Esophagus (tissue), 2 donors: Measurements from ENCODE around the gene MRPS33. TPM values are rescaled to one million over a fixed set of nuclear protein-coding genes. Genes with fewer than 3 reads are reported as not detected.
"Not testable (repeated sequence)": the region's sequence is repeated elsewhere in the genome, so short reads cannot be mapped to it uniquely, and the experiment has no call there.

ENCODE experiments used
- H3K27ac ChIP-seq, 2 donors: one replicate each; pipeline ENCODE4 v1.5.1; 2013; ENCODE audit warnings: low read depth in 2 of 2, mild to moderate bottlenecking in 2 of 2, inconsistent platforms in 1 of 2, low read length in 1 of 2, moderate library complexity in 1 of 2
- H3K27me3 ChIP-seq, 2 donors: one replicate each; pipeline ENCODE4 v1.6.1; 2013; ENCODE audit warnings: low read length in 2 of 2, control low read depth in 1 of 2, mild to moderate bottlenecking in 1 of 2; ENCODE audit not compliant: insufficient read depth in 2 of 2, control insufficient read depth in 1 of 2
- H3K36me3 ChIP-seq, 2 donors: one replicate each; pipeline ENCODE4 v1.6.1; 2013; ENCODE audit warnings: low read length in 1 of 2; ENCODE audit not compliant: control insufficient read depth in 2 of 2, insufficient read depth in 2 of 2
- H3K4me1 ChIP-seq, 2 donors: one replicate each; pipeline ENCODE4 v1.6.1; 2013; ENCODE audit warnings: low read length in 1 of 2; ENCODE audit not compliant: control insufficient read depth in 2 of 2, insufficient read depth in 2 of 2
- H3K4me3 ChIP-seq, 2 donors: one replicate each; pipeline ENCODE4 v1.5.1; 2013; ENCODE audit warnings: low read length in 2 of 2, mild to moderate bottlenecking in 2 of 2, low read depth in 1 of 2, moderate library complexity in 1 of 2
- H3K9me3 ChIP-seq, 2 donors: one replicate each; pipeline ENCODE4 v1.6.1; 2013; ENCODE audit warnings: mild to moderate bottlenecking in 2 of 2, low read depth in 1 of 2, low read length in 1 of 2, moderate library complexity in 1 of 2; ENCODE audit not compliant: control insufficient read depth in 2 of 2, insufficient read depth in 1 of 2
- WGBS, 2 donors: extraction: QIAGEN DNeasy Blood & Tissue Kit; methylation state at CpG; one replicate each; pipeline ENCODE4 v1.1.7; 2013; 5-methylcytosine and 5-hydroxymethylcytosine counted together
- polyA plus RNA-seq, 2 donors: library from polyadenylated mRNA; stranded (reverse); fragments of 200-250 nt; gene quantifications; one replicate each; pipeline ENCODE4 v1.2.3, GENCODE V29; 2013
- donor health status: healthy with polysubstance abuse.
- donor health status: Bipolar disorder and iron deficiency.

MRPS33 gene
- polyA plus RNA-seq, 2 donors = 40.9 to 71.4 TPM

GRCh38 chr7:141039376-141039775, 24.6 kb upstream of the MRPS33 start:
- Histone ChIP-seq H3K27ac (no peak overlapping the region), H3K36me3 (no peaks in the 10 kb centered on the region), H3K4me1 (no peaks in the 10 kb centered on the region), H3K9me3 (no peaks in the 10 kb centered on the region), H3K27me3 (no peaks in the 10 kb centered on the region), H3K4me3 (no peak overlapping the region)
- WGBS, 2 donors = 66 to 78% methylated on average over 3 of the region's 3 CpGs

- H3K27me3 ChIP-seq, H3K4me3 ChIP-seq, H3K27ac ChIP-seq, H3K36me3 ChIP-seq, H3K4me1 ChIP-seq, H3K9me3 ChIP-seq: not testable (repeated sequence)
- 87 to 93% methylated on average over 3 of the region's 3 CpGs for WGBS, 2 donors
Observed at GRCh38 chr7:141038100-141038499, 23.3 kb upstream of the MRPS33 start.

- H3K4me1 ChIP-seq, H3K27ac ChIP-seq, H3K9me3 ChIP-seq, H3K27me3 ChIP-seq, H3K4me3 ChIP-seq, H3K36me3 ChIP-seq: not testable (repeated sequence)
- WGBS, 2 donors = 70 to 88% methylated on average over 24 to 30 of the region's 33 CpGs
Observed at GRCh38 chr7:141032539-141033323, 18.0 kb upstream of the MRPS33 start.

GRCh38 chr7:141028767-141029166, 14.0 kb upstream of the MRPS33 start:
- H3K27me3 ChIP-seq = peaks cover 0 to 3% of the 10 kb centered on the region in 2 donors
- no peak overlapping the region for H3K27ac ChIP-seq
- peaks cover 2% of the 10 kb centered on the region in 2 donors for H3K9me3 ChIP-seq
- WGBS, 2 donors = 76 to 78% methylated on average over 3 of the region's 3 CpGs
- H3K4me3 ChIP-seq = no peak overlapping the region
- no peaks in the 10 kb centered on the region for H3K36me3 ChIP-seq
- H3K4me1 ChIP-seq = no peaks in the 10 kb centered on the region

- Histone ChIP-seq H3K4me3 (no peak overlapping the region), H3K9me3 (peaks cover 2% of the 10 kb centered on the region in 2 donors), H3K27me3 (peaks cover 0 to 3% of the 10 kb centered on the region in 2 donors), H3K4me1 (no peaks in the 10 kb centered on the region), H3K27ac (no peak overlapping the region), H3K36me3 (no peaks in the 10 kb centered on the region)
- WGBS, 2 donors = 57 to 59% methylated on average over 3 of the region's 3 CpGs
Observed at GRCh38 chr7:141027043-141027442, 12.3 kb upstream of the MRPS33 start.

GRCh38 chr7:141024668-141025067, 9.9 kb upstream of the MRPS33 start:
- Histone ChIP-seq H3K9me3 (peaks cover 2% of the 10 kb centered on the region in 2 donors), H3K36me3 (no peaks in the 10 kb centered on the region), H3K4me3 (no peak overlapping the region), H3K27me3 (peaks cover 0 to 3% of the 10 kb centered on the region in 2 donors), H3K27ac (no peak overlapping the region), H3K4me1 (no peaks in the 10 kb centered on the region)
- 84% methylated on average over 1 of the region's 1 CpG for WGBS, 2 donors

- 63 to 68% methylated on average over 1 of the region's 1 CpG for WGBS, 2 donors
- Histone ChIP-seq H3K4me1 (no peaks in the 10 kb centered on the region), H3K27ac (no peak overlapping the region), H3K36me3 (no peaks in the 10 kb centered on the region), H3K27me3 (peaks cover 0 to 5% of the 10 kb centered on the region in 2 donors), H3K4me3 (no peak overlapping the region), H3K9me3 (peaks cover 2% of the 10 kb centered on the region in 2 donors)
Observed at GRCh38 chr7:141023295-141023694, 8.5 kb upstream of the MRPS33 start.

- no peaks in the 10 kb centered on the region for H3K36me3 ChIP-seq
- no peak overlapping the region for H3K27ac ChIP-seq
- no peaks in the 10 kb centered on the region for H3K9me3 ChIP-seq
- peaks cover 0 to 2% of the 10 kb centered on the region in 2 donors for H3K27me3 ChIP-seq
- H3K4me1 ChIP-seq = no peaks in the 10 kb centered on the region
- H3K4me3 ChIP-seq = no peak overlapping the region
- 89 to 91% methylated on average over 3 of the region's 3 CpGs for WGBS, 2 donors
Observed at GRCh38 chr7:141017555-141017954, 2.8 kb upstream of the MRPS33 start.

- H3K4me3 ChIP-seq = no peak overlapping the region
Observed at GRCh38 chr7:141016349-141016748, 1.6 kb upstream of the MRPS33 start.

GRCh38 chr7:141014125-141014523, 628 bp downstream of the MRPS33 start:
- no peaks in the 10 kb centered on the region for H3K36me3 ChIP-seq
- peaks cover 0 to 2% of the 10 kb centered on the region in 2 donors for H3K27me3 ChIP-seq
- peak overlapping the region; percentile 61 to 72 for H3K4me3 ChIP-seq
- no peaks in the 10 kb centered on the region for H3K4me1 ChIP-seq
- 1 to 2% methylated on average over 14 of the region's 14 CpGs for WGBS, 2 donors
- no peaks in the 10 kb centered on the region for H3K9me3 ChIP-seq
- H3K27ac ChIP-seq = peak overlapping the region; percentile 89 to 90

More at GRCh38 chr7:141016349-141016748, 1.6 kb upstream of the MRPS33 start:
- Histone ChIP-seq H3K27ac (no peak overlapping the region), H3K36me3 (no peaks in the 10 kb centered on the region), H3K27me3 (peaks cover 0 to 2% of the 10 kb centered on the region in 2 donors), H3K9me3 (no peaks in the 10 kb centered on the region), H3K4me1 (no peaks in the 10 kb centered on the region)
